GM18873 (cell line): Measurements from ENCODE around the gene ELAVL3.
"Not testable (repeated sequence)": the region's sequence is repeated elsewhere in the genome, so short reads cannot be mapped to it uniquely, and the experiment has no call there.

Experiments used
- ATAC-seq: cut with Tn5 transposase; IDR thresholded peaks from one replicate; pipeline ENCODE4 v1.9.1; 2021; ENCODE audit warnings: mild to moderate bottlenecking, moderate library complexity, moderate number of reproducible peaks; ENCODE audit not compliant: unreplicated experiment, low FRiP score

Gene ELAVL3

DNA sequence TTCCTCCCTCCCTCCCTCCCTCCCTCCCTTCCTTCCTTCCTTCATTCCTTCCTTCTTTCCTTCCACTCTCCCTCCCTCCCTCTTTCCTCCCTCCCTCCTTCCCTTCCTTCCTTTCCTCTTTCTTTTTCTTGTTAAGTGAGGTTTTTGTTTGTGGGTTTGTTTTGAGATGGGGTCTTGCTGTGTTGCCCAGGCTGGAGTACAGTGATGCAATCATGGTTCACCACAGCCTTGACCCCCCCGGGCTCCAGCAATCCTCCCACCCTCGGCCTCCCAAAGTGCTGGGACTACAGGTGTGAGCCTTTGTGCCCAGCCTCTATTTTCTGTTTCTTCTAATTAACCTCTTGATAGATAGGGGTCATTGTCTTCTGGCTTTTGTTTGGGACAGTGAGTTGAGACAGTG, 19.4 kb downstream of the ELAVL3 start:
- ATAC-seq = no peak

DNA sequence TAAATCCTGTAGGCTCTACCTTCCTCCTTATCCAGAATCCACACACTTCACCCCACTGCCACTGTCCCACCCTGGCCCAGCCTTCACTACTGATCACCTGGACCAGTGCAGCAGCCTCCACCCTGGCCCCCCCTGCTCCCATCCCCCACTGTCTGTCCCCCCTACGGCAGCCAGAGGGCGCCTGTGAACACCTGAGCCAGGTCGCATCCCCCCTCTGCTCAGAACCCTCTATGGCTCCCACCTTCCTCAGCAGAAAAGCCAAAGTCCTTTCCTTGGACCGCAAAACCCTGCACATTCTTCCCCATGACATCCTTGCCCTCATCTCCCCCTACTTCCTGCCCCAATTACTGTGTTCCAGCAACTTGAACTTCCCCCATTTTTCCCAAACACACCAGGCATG, 20.6 kb downstream of the ELAVL3 start:
- ATAC-seq = no peak

GRCh38 chr19:11458912-11459311, 21.9 kb downstream of the ELAVL3 start:
- ATAC-seq = not testable (repeated sequence)

- ATAC-seq = no peak
Measured at GRCh38 chr19:11458236-11458900, 22.5 kb downstream of the ELAVL3 start.

DNA sequence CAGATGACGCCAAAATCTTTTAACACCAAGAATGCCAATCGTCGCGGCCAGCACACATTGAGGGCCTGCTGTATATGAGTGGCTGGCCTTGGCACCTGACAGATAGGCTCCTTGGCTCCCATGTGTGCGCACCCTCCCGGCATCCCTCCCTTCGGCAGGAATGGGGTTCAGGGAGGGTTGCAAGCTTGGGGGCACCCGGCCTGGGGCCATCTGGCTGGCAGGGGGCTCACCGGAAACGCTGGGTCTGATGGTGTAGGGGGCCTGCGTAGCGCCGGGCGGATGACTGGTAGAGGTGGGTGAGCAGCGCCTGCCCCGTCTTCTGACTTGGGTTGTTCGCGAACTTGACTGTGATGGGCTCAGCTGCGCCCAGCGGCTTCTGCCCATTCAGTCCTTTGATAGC, 23.0 kb downstream of the ELAVL3 start:
- no peak for ATAC-seq

DNA sequence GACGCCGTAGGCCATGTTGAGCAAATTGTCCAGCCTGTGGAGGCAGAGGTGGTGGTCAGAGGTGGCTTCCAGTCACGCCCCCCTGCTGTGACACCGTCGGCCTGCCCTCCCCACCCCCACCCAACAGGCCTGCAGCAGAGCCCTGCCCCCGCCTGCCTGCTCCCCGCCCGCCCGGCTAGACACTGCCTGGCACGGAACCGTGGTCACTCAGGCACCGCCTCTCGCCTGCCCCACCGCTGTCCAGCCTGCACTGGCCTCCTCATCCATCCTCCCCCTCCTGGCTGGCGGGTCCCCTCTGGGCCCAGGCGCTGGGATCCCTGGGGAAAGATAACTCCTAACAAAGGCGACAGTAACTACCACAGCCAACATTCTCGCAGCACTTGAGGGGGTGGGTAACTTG, 23.7 kb downstream of the ELAVL3 start:
- no peak for ATAC-seq

GRCh38 chr19:11456659-11457058, 24.2 kb downstream of the ELAVL3 start:
- ATAC-seq = no peak

GRCh38 chr19:11455233-11455554, 25.7 kb downstream of the ELAVL3 start:
- not testable (repeated sequence) for ATAC-seq

DNA sequence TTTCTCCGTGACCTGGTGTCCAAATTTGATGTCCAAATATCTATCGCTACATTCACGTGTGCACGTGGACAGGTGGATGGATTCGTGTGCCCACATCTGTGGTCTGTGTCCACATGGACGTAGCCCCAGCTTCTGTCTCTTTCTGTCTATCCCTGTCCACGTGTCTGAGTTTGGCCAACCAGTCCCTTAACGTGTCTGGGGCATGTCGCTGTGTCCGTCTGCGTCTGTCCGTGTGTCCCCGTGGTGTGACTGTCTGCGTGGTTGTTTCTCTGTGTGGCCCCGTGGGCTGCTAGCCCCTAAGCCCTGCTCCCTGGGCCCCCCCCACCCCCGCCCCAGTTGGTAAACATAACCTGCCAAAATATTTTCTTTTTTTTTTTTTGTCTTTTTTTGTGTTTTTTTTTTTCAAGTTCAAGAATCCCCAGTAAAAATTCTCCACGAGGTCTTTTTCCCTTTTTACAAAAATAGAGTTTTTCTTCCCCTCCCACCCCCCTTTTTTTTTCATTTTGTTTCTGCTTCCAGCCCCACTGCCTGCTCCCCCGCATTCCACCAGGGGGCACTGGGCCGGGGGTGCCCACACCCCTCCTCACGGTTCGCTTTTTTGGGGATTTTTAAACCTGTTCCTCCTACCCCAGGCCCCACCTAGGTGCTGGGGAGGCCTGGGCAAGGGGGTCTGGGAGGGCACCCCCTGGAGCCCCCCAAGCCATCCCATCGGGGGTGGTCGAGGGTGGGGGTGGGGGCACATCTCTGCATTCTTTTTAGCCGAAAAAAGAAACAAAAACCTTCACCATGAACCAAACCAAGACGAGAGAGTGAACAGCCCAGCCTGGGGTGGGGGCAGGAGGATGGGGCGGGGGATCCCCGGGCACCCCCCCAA, 27.1 kb downstream of the ELAVL3 start:
- no peak for ATAC-seq

DNA sequence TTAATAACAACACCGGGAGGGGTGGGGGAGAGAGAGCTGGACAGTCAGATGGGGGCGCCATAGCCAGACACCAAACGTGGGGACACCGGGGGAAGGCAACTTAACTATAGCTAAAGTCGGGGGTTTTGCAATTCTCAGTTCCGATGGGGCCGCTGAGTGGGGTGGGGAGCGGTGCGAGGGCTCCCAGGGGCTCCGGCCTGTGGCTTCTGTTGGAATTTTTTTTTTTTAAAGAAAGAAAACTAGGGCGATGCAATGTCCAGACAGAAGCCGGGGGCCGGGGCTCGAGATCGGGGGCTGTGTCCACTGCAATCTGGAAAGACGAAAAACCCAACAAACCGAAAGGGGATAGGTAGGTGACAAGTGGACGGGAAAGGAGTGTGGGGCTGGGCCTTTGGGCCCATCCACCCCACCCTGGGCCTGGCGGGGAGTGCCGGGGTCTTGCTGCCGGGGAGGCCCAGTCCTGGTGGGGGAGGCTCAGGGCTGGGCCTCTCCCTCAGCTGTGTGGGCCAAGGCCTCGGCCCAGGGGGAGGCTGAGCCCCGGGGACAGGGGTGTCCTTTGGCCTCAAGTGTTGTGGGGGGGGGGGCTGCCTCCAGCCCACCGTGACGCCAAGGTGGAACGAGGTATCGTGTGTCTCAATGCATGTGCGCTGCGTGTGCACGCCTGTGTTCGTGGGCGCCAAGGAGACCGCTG, 28.1 kb downstream of the ELAVL3 start:
- no peak for ATAC-seq

- ATAC-seq = no peak
Measured at GRCh38 chr19:11451871-11452619, 28.8 kb downstream of the ELAVL3 start.

- no peak for ATAC-seq
Measured at GRCh38 chr19:11451327-11451870, 29.4 kb downstream of the ELAVL3 start.

GRCh38 chr19:11450570-11451326, 30.1 kb downstream of the ELAVL3 start:
- no peak for ATAC-seq

GRCh38 chr19:11448923-11449554, 31.8 kb downstream of the ELAVL3 start:
- ATAC-seq = no peak

DNA sequence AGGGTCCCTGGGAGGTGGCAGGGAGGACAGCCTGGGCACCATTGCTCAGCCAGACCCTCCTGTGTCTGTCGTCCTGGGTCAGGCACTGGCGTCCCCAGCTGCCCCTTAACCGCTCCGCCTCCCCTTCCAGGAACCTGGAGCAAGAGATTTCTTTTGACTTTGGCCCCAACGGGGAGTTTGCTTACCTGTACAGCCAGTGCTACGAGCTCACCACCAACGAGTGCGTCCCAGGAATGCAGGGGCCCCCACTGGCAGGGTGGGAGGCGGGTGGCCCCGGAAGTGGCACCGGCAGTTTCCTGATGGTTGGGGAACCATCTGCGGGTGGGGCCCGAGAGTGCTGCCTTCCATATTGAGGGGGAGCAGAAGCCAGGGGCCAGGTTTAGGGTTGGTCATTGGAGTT, 32.4 kb downstream of the ELAVL3 start:
- ATAC-seq = no peak

GRCh38 chr19:11447347-11448262, 33.2 kb downstream of the ELAVL3 start:
- ATAC-seq = no peak

DNA sequence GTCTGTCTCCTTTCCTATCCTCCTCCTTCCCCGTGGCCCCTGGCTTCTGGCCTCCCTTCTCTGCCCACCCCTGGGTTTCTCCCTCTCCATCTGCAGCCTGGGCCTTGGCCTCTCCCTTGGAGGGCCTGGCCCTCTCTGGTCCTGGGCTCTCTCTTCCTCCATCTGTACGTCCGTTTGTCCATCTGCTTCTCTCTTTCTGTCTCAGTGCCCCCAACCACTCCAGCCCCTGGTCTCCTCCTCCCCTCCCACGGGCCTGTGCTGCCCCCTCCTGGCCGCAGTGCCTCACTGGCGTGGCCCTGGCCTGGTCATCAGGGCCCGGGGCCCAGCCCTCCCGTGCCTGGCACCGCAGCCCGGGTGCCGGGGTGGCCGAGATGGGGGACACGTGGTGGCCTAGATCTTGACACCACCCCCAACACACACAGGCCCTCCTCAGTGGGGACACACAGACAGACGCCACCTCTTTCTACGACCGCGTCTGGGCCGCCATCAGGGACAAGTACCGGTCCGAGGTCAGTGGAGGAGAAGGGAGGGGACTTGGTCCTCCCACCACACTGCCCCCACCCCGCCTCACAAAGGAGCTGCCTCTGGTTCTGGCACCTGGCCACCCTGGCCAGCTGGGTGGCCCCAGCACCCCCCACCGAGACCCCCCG, 34.1 kb downstream of the ELAVL3 start:
- no peak for ATAC-seq

GRCh38 chr19:11446271-11446651, 34.6 kb downstream of the ELAVL3 start:
- ATAC-seq = no peak
